A673 (cell line): ENCODE results near the gene BMP2K.

Experiments
- CTCF ChIP-seq: fragments of 300-800, 200-600 bp; sonication (generic); conservative IDR thresholded peaks from 2 replicates; pipeline ENCODE4 v1.5.1; 2017; ENCODE audit warnings: low read depth, mild to moderate bottlenecking, antibody characterized with exemption, low read length, moderate library complexity, mixed read lengths
- EZH2 ChIP-seq: fragments of 200-600 bp; sonication (generic); IDR thresholded peaks from 2 replicates; pipeline ENCODE4 v1.6.1; 2017; ENCODE audit warnings: borderline replicate concordance, low read depth, mild to moderate bottlenecking, mixed read lengths, antibody characterized with exemption, low read length; ENCODE audit not compliant: poor library complexity, severe bottlenecking

DNA sequence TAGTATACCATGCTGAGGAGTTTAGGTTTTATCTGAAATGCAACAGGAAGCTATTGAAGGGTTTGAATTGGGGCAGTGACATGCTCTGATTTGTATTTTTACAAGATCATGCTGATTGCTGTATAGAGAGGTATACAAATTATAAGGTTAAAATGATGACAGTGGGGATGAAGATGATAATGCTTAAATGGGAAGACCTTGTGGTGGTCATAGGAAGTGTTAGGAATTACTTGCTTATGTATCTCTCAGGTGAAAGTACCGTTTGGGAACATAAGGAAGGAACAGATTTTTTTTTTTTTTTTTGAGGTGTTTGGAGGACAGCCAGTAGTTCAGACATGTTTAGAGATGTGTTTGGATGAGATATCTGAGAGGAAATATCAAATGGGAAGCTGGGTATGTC lies 5.0 kb downstream of the BMP2K start:
- TF ChIP-seq EZH2: no peak
- no peak for TF ChIP-seq CTCF
